GM19467 (cell line): Measurements from ENCODE around the gene FAM193A.
"Not testable (repeated sequence)": the region's sequence is repeated elsewhere in the genome, so short reads cannot be mapped to it uniquely, and the experiment has no call there.

ENCODE experiments used
- ATAC-seq: cut with Tn5 transposase; IDR thresholded peaks from one replicate; pipeline ENCODE4 v1.9.1; 2021; ENCODE audit warnings: mild to moderate bottlenecking, moderate library complexity; ENCODE audit not compliant: unreplicated experiment

The FAM193A gene

GRCh38 chr4:2767046-2767704 is 230.7 kb downstream of the FAM193A start:
- ATAC-seq: no peak

DNA sequence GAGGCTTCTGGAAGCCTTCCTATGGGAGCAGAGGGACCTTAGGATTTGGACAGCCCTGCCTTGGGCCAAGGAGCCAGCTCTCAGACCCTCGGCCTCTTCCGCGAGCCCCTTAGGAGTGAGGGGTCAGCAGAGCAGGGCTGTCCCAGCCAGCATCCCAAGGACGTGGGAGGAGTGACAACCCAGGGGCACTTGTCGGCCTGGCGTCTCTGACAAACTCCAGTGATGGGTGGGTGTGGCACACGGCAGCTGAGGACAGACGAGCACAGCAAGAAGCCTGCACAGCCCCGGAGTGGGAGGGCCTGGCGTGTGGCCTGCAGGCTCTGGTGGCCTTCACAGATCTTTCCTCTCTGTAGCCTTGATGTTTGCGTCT is 231.2 kb downstream of the FAM193A start:
- no peak for ATAC-seq

DNA sequence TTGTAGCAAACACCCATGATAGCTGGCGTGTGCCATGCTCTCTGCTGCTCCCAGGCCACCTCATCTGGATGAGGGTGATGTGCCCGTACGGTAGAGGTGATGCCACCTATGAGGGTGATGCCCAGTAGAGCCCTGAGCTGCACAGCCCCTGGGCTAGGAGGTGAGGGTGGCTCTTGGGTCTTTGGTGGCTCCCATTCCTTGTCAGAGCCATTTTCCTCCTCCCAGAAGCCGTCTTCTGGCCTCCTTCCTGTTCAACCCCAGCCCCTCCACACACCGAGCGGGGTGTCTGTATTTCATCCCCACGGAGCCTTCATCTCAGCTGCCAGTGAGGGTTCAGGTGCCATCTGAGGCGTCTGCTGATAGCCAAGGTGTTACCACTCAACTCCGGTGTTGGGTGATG is 231.7 kb downstream of the FAM193A start:
- ATAC-seq: no peak

DNA sequence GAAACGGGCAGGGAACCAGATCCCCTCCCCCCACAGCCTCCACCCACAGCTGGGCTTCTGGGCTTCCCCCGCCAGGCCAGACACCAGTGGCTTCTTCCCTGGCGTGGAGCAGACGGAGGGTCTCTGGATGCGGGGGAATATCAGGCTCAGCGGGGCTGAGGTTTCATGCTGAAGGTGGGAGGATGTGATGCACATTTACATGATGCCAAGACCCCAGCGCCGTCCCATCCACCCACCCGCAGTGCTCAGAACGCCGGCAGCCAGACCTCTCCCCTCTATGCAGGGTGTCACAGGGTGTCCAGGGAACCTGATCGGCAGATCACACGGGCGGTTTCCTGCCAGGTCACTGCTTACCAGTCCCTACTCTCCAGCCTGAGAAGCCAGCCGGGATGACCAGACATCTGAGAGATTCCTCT is 232.5 kb downstream of the FAM193A start:
- ATAC-seq: no peak

DNA sequence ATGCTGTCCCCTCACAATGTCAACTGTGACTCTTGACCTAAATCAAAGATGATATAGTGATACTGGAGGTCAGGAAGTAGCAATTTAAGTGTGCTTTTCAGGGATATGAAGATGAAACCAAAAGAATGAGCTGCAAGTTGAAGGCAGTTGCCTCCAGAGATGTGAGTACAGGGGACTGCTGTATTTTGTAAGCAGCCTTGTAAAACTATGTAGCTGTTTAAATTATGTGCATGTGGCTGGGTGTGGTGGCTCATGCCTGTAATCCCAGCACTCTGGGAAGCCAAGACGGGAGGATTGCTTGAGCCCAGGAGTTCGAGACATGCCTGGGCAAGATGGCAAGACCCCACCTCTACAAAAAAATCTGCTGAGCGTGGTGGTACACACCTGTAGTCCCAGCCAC is 234.8 kb downstream of the FAM193A start:
- ATAC-seq: no peak

GRCh38 chr4:2780643-2781042 is 244.2 kb downstream of the FAM193A start:
- ATAC-seq: not testable (repeated sequence)

DNA sequence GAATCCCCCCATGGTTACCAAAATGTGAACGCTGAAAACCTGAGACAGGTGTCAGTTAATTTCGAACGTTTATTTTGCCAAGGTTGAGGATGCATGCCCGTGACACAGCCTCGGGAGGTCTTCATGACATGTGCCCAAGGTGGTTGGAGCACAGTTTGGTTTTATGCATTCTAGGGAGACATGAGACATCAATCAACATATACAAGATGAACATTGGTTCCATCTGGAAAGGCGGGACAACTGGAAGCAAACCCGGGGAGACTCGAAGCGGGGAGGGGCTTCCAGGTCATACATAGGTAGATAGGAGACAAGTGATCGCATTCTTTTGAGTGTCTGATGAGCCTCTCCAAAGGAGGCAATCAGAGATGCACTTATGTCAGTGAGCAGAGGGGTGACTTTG is 245.5 kb downstream of the FAM193A start:
- ATAC-seq: no peak
